Endodermal cell (in vitro differentiated cells): ENCODE measurements around the gene TEX264. TPM values are rescaled to one million over a fixed set of nuclear protein-coding genes. Genes with fewer than 3 reads are reported as not detected.

Experiments used
- DNase-seq: peaks from one replicate; pipeline ENCODE4 v3.0.0-alpha.2; 2017
- H3K27ac ChIP-seq: 2 replicates; pipeline ENCODE4 v1.5.1; 2013; ENCODE audit warnings: mild to moderate bottlenecking, low read depth, low read length, moderate library complexity
- H3K27me3 ChIP-seq: 2 replicates; pipeline ENCODE4 v1.6.1; 2013; ENCODE audit warnings: mild to moderate bottlenecking, low read length, moderate library complexity; ENCODE audit not compliant: insufficient read depth, control insufficient read depth, poor library complexity, severe bottlenecking
- H3K36me3 ChIP-seq: 2 replicates; pipeline ENCODE4 v1.7.0; 2013; ENCODE audit warnings: mild to moderate bottlenecking, low read length, moderate library complexity; ENCODE audit not compliant: control insufficient read depth, insufficient read depth
- H3K4me1 ChIP-seq: one replicate; pipeline ENCODE4 v1.7.0; 2013; ENCODE audit warnings: low read length; ENCODE audit not compliant: control insufficient read depth, insufficient read depth
- H3K4me3 ChIP-seq: 2 replicates; pipeline ENCODE4 v1.5.1; 2013; ENCODE audit warnings: mild to moderate bottlenecking, low read length, moderate library complexity
- H3K9ac ChIP-seq: 2 replicates; pipeline ENCODE4 v1.6.1; 2013; ENCODE audit warnings: mild to moderate bottlenecking, low read length, moderate library complexity; ENCODE audit not compliant: poor library complexity, severe bottlenecking; ENCODE audit errors: extremely low read depth
- H3K9me3 ChIP-seq: 2 replicates; pipeline ENCODE4 v1.6.1; 2013; ENCODE audit warnings: mild to moderate bottlenecking, low read length, moderate library complexity; ENCODE audit not compliant: control insufficient read depth
- H3K27ac Mint-ChIP-seq: 2 replicates; pipeline ENCODE4 v1.8.0; 2020; ENCODE audit warnings: mixed read lengths
- H3K27me3 Mint-ChIP-seq: 2 replicates; pipeline ENCODE4 v1.8.0; 2021; ENCODE audit warnings: mild to moderate bottlenecking, mixed read lengths; ENCODE audit not compliant: insufficient read depth
- H3K36me3 Mint-ChIP-seq: 2 replicates; pipeline ENCODE4 v1.8.0; 2020; ENCODE audit warnings: low read depth, mixed read lengths
- H3K4me1 Mint-ChIP-seq: 2 replicates; pipeline ENCODE4 v1.8.0; 2020; ENCODE audit warnings: mixed read lengths
- H3K4me3 Mint-ChIP-seq: 2 replicates; pipeline ENCODE4 v1.8.0; 2020; ENCODE audit warnings: mild to moderate bottlenecking, moderate library complexity, mixed read lengths
- H3K9me3 Mint-ChIP-seq: 2 replicates; pipeline ENCODE4 v1.8.0; 2020; ENCODE audit warnings: mild to moderate bottlenecking, mixed read lengths
- CTCF ChIP-seq: fragments of 200-600 bp; sonication (generic); conservative IDR thresholded peaks from 2 replicates; pipeline ENCODE4 v1.5.0; 2021; ENCODE audit warnings: antibody characterized with exemption, mild to moderate bottlenecking
- WGBS, 2 experiments: methylation state at CpG; one replicate each; pipeline versions ENCODE4 v1.1.5 to v1.1.7; 2013; ENCODE audit warnings: missing lambda C conversion rate in 2 of 2, mixed read lengths in 1 of 2; ENCODE audit not compliant: insufficient coverage in 1 of 2, insufficient read length in 1 of 2; 5-methylcytosine and 5-hydroxymethylcytosine counted together
- total RNA-seq, 2 donors: library from RNA; stranded (reverse); fragmentation: NEBNext Ultra II Directional in 1 of 2; extraction: Animal tissue kit (Norgen Biotek cat#: 25700) in 1 of 2; gene quantifications; 2 replicates in 1 of 2; 3 replicates in 1 of 2; pipeline ENCODE4 v1.2.1, GENCODE V29; 2021

Gene TEX264
- total RNA-seq, 2 donors from 2014 or later, result 21.1 to 24.9 TPM

- H3K27ac Mint-ChIP-seq, result no peak overlapping the region
- no peaks in the 10 kb centered on the region for H3K9me3 ChIP-seq
- H3K36me3 Mint-ChIP-seq, result peaks cover 17% of the 10 kb centered on the region
- no peak overlapping the region for H3K4me3 Mint-ChIP-seq
- no peaks in the 10 kb centered on the region for H3K27me3 ChIP-seq
- peak; percentile 96 for DNase-seq
- no peaks in the 10 kb centered on the region for H3K27me3 Mint-ChIP-seq
- WGBS, 2 experiments, result 49 to 59% methylated on average over 12 to 16 of the region's 16 CpGs
- H3K9me3 Mint-ChIP-seq, result peaks cover 2% of the 10 kb centered on the region
- H3K4me1 Mint-ChIP-seq, result peaks cover 3% of the 10 kb centered on the region
- TF ChIP-seq CTCF, result peak; percentile 97
- H3K27ac ChIP-seq, result no peak overlapping the region
- H3K36me3 ChIP-seq, result peaks cover 13% of the 10 kb centered on the region
- H3K4me1 ChIP-seq, result no peaks in the 10 kb centered on the region
- no peak overlapping the region for H3K4me3 ChIP-seq
- H3K9ac ChIP-seq, result no peak overlapping the region
Observed at GRCh38 chr3:51718547-51719409, 47.7 kb downstream of the TEX264 start.

GRCh38 chr3:51719410-51720025 lies 48.5 kb downstream of the TEX264 start:
- H3K4me1 Mint-ChIP-seq, result peaks cover 3% of the 10 kb centered on the region
- H3K4me3 Mint-ChIP-seq, result no peak overlapping the region
- H3K27ac ChIP-seq, result no peak overlapping the region
- WGBS, 2 experiments, result 81% methylated on average over 4 of the region's 5 CpGs; no CpG with 5 or more reads in 1 of the 2 experiments
- DNase-seq, result peak; percentile 47
- H3K9me3 ChIP-seq, result no peaks in the 10 kb centered on the region
- peaks cover 13% of the 10 kb centered on the region for H3K36me3 Mint-ChIP-seq
- H3K27me3 Mint-ChIP-seq, result no peaks in the 10 kb centered on the region
- no peak overlapping the region for H3K4me3 ChIP-seq
- no peaks in the 10 kb centered on the region for H3K4me1 ChIP-seq
- H3K9me3 Mint-ChIP-seq, result peaks cover 2% of the 10 kb centered on the region
- H3K27me3 ChIP-seq, result no peaks in the 10 kb centered on the region
- peak; percentile 10 for TF ChIP-seq CTCF
- H3K36me3 ChIP-seq, result peaks cover 10% of the 10 kb centered on the region
- no peak overlapping the region for H3K9ac ChIP-seq
- no peak overlapping the region for H3K27ac Mint-ChIP-seq

- Mint-ChIP-seq H3K36me3 (peaks cover 9% of the 10 kb centered on the region), H3K27ac (no peak overlapping the region), H3K4me3 (no peak overlapping the region), H3K27me3 (no peaks in the 10 kb centered on the region), H3K4me1 (peaks cover 3% of the 10 kb centered on the region), H3K9me3 (peaks cover 2% of the 10 kb centered on the region)
- no peak overlapping the region for H3K4me3 ChIP-seq
- no peak for TF ChIP-seq CTCF
- H3K27ac ChIP-seq, result no peak overlapping the region
- H3K4me1 ChIP-seq, result no peaks in the 10 kb centered on the region
- peaks cover 10% of the 10 kb centered on the region for H3K36me3 ChIP-seq
- H3K9me3 ChIP-seq, result no peaks in the 10 kb centered on the region
- WGBS, 2 experiments, result 90 to 91% methylated on average over 10 to 12 of the region's 12 CpGs
- H3K9ac ChIP-seq, result no peak overlapping the region
- no peaks in the 10 kb centered on the region for H3K27me3 ChIP-seq
- peak; percentile 33 for DNase-seq
Observed at GRCh38 chr3:51720292-51721061, 49.4 kb downstream of the TEX264 start.
